GM23338 (cell line): ENCODE data around the gene PRPF19. TPM values are rescaled to one million over a fixed set of nuclear protein-coding genes. Genes with fewer than 3 reads are reported as not detected.

Experiments used
- ATAC-seq: fragments of 200-7000 bp; cut with Tn5 transposase; 3 replicates; pipeline ENCODE4 v1.9.1; 2020
- DNase-seq: peaks from one replicate; pipeline ENCODE4 v3.0.0-alpha.2; 2015; ENCODE audit warnings: low spot score
- H2AFZ ChIP-seq: fragments of 200-600 bp; sonication (generic); 2 replicates; pipeline ENCODE4 v1.8.0; 2016; ENCODE audit warnings: antibody characterized with exemption, mild to moderate bottlenecking, moderate library complexity
- H3F3A ChIP-seq: fragments of 200-600 bp; sonication (generic); replicated peaks from 2 replicates; pipeline ENCODE4 v1.8.0; 2017; ENCODE audit warnings: antibody characterized with exemption, mixed run types, low read depth
- H3K27ac ChIP-seq: fragments of 200-600 bp; sonication (generic); 2 replicates; pipeline ENCODE4 v1.6.1; 2016; ENCODE audit warnings: low read depth
- H3K27me3 ChIP-seq: fragments of 200-600 bp; sonication (generic); 2 replicates; pipeline ENCODE4 v1.8.0; 2016; ENCODE audit warnings: mild to moderate bottlenecking, mixed run types, moderate library complexity; ENCODE audit not compliant: insufficient read depth
- H3K36me3 ChIP-seq: fragments of 200-600 bp; sonication (generic); 2 replicates; pipeline ENCODE4 v1.8.0; 2016; ENCODE audit warnings: mild to moderate bottlenecking; ENCODE audit not compliant: insufficient read depth
- H3K4me1 ChIP-seq: fragments of 200-600 bp; sonication (generic); 2 replicates; pipeline ENCODE4 v1.8.0; 2016; ENCODE audit warnings: mild to moderate bottlenecking, moderate library complexity; ENCODE audit not compliant: insufficient read depth
- H3K4me2 ChIP-seq: fragments of 200-600 bp; sonication (generic); 2 replicates; pipeline ENCODE4 v1.7.1; 2017; ENCODE audit warnings: mixed run types
- H3K4me3 ChIP-seq: fragments of 200-600 bp; sonication (generic); 2 replicates; pipeline ENCODE4 v1.6.1; 2016; ENCODE audit warnings: mixed run types
- H3K79me2 ChIP-seq: fragments of 200-600 bp; sonication (generic); replicated peaks from 2 replicates; pipeline ENCODE4 v1.8.0; 2017; ENCODE audit warnings: mild to moderate bottlenecking; ENCODE audit not compliant: insufficient read depth
- H3K9me2 ChIP-seq: fragments of 200-600 bp; sonication (generic); 2 replicates; pipeline ENCODE4 v1.8.0; 2017; ENCODE audit not compliant: insufficient read depth
- H4K20me1 ChIP-seq: fragments of 200-600 bp; sonication (generic); replicated peaks from 2 replicates; pipeline ENCODE4 v1.8.0; 2017; ENCODE audit warnings: mild to moderate bottlenecking; ENCODE audit not compliant: insufficient read depth
- H3K27ac Mint-ChIP-seq: 2 replicates; pipeline ENCODE4 v1.8.0; 2020; ENCODE audit warnings: inconsistent platforms, mild to moderate bottlenecking, moderate library complexity, mixed read lengths
- H3K27me3 Mint-ChIP-seq: 3 replicates; pipeline ENCODE4 v1.8.0; 2022; ENCODE audit warnings: low read depth, mild to moderate bottlenecking, moderate library complexity, mixed read lengths, inconsistent platforms; ENCODE audit not compliant: insufficient read depth, poor library complexity
- H3K36me3 Mint-ChIP-seq: 3 replicates; pipeline ENCODE4 v1.8.0; 2021; ENCODE audit warnings: low read depth, mild to moderate bottlenecking, inconsistent platforms, moderate library complexity, mixed read lengths
- H3K4me1 Mint-ChIP-seq: 3 replicates; pipeline ENCODE4 v1.8.0; 2020; ENCODE audit warnings: mild to moderate bottlenecking, inconsistent platforms, mixed read lengths
- H3K4me3 Mint-ChIP-seq: 3 replicates; pipeline ENCODE4 v1.8.0; 2021; ENCODE audit warnings: moderate library complexity, mild to moderate bottlenecking, inconsistent platforms, mixed read lengths
- H3K9me3 Mint-ChIP-seq: 3 replicates; pipeline ENCODE4 v1.8.0; 2020; ENCODE audit warnings: moderate library complexity, mild to moderate bottlenecking, inconsistent platforms, mixed read lengths
- CREB1 ChIP-seq: fragments of 250-450 bp; sonication (Bioruptor Pico); IDR thresholded peaks from 2 replicates; pipeline ENCODE4 v1.5.0; 2020; ENCODE audit warnings: low read depth, mild to moderate bottlenecking, moderate library complexity
- EZH2 ChIP-seq: fragments of 200-600 bp; sonication (generic); IDR thresholded peaks from one replicate; pipeline ENCODE4 v1.8.0; 2017; ENCODE audit warnings: antibody characterized with exemption, mild to moderate bottlenecking, low read depth; ENCODE audit not compliant: unreplicated experiment
- EZH2phosphoT487 ChIP-seq: fragments of 200-600 bp; sonication (generic); IDR thresholded peaks from one replicate; pipeline ENCODE4 v1.8.1; 2018; ENCODE audit warnings: antibody characterized with exemption; ENCODE audit not compliant: unreplicated experiment
- JUNB ChIP-seq: IDR thresholded peaks from one replicate; pipeline ENCODE4 v1.6.1; 2016; ENCODE audit warnings: antibody characterized with exemption; ENCODE audit not compliant: unreplicated experiment
- NANOG ChIP-seq: IDR thresholded peaks from 2 replicates; pipeline ENCODE4 v1.6.1; 2016; ENCODE audit warnings: antibody characterized with exemption, borderline replicate concordance
- STAT1 ChIP-seq: IDR thresholded peaks from one replicate; pipeline ENCODE4 v1.6.1; 2016; ENCODE audit warnings: antibody characterized with exemption; ENCODE audit not compliant: unreplicated experiment
- ZNF114 ChIP-seq: fragments of 250-450 bp; sonication (Bioruptor Pico); IDR thresholded peaks from 2 replicates; pipeline ENCODE4 v1.5.0; 2020; ENCODE audit warnings: mild to moderate bottlenecking, moderate library complexity
- ZNF331 ChIP-seq: fragments of 250-450 bp; sonication (Bioruptor Pico); IDR thresholded peaks from 2 replicates; pipeline ENCODE4 v1.5.0; 2020; ENCODE audit warnings: low read depth, mild to moderate bottlenecking, moderate library complexity
- polyA plus RNA-seq: library from polyadenylated mRNA; unstranded; fragments of >200 nt; fragmentation: Nextera tagmentation; extraction: Ambion mirVana; gene quantifications from 2 replicates; pipeline ENCODE4 v1.2.1, GENCODE V29; 2016
- total RNA-seq: library from RNA; depleted of rRNA; stranded (reverse); fragments of >200 nt; shearing (Covaris generic); gene quantifications from 2 replicates; pipeline ENCODE4 v1.2.3, GENCODE V29; 2014
- TF ChIP-seq, protein P1 (sequence below): fragments of 250-450 bp; sonication (Bioruptor Pico); IDR thresholded peaks from 2 replicates; pipeline ENCODE4 v1.5.0; 2020; ENCODE audit warnings: mild to moderate bottlenecking, moderate library complexity
- TF ChIP-seq, protein P2 (sequence below), 2 experiments: fragments of 200-600 bp in 1 of 2; sonication (generic) in 1 of 2; conservative IDR thresholded peaks; 2 replicates each; pipeline versions ENCODE4 v1.5.1 to v1.6.1; 2016 to 2017; ENCODE audit warnings: antibody characterized with exemption in 2 of 2, low read depth in 2 of 2, mild to moderate bottlenecking in 2 of 2, moderate library complexity in 1 of 2
- TF ChIP-seq, protein P3 (sequence below): IDR thresholded peaks from 2 replicates; pipeline ENCODE4 v1.6.1; 2016; ENCODE audit warnings: antibody characterized with exemption
- TF ChIP-seq, protein P4 (sequence below): IDR thresholded peaks from one replicate; pipeline ENCODE4 v1.6.1; 2018; ENCODE audit warnings: antibody characterized with exemption; ENCODE audit not compliant: unreplicated experiment

Gene PRPF19
- total and polyA plus RNA-seq, 2 experiments from 2014 or later = 153 to 161 TPM

DNA sequence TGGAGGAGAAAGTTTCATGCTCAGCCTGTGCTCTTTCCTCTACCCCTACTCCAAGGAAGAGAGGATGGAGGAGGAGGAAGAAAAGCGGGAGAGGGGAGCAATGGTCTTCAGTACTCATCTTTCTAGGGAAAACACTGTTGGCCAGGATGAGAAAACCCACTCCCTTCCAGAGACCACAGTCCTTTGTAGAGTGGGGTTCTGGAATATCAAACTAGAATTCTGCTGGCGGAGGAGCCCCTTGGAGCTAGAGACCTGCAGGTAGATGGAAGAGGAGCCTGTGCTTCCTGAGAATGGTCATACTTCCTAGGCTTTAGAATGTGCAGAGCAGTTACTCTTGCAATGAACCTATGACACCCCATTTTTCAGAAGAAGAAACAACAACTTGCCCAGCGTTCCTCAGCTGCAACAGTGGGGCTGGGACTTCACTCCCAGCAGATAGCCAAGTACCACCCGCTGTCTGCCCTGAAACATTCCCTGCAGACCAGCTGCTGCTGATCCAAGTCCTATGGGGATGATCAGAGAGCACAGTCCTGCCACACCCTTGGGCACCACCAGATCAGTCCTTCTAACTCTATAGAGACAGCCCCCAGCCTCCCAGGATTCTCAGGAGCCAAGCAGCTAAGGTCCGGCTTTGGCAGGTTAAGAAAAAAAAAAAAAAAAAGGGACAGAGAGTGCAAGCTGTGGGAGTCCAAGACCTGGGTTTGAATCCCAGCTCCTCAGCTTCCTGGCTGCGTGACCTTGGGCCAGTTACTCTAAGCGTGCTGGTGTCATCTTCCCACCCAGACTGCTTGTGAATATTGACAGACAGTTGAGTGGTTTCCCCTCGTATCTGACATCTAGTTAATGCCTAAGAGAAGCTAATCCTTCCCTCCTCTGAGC is 51.3 kb downstream of the PRPF19 start:
- Histone ChIP-seq H3K9me2 (no peaks in the 10 kb centered on the region), H3K27ac (no peak overlapping the region), H2AFZ (no peak overlapping the region), H3K36me3 (no peaks in the 10 kb centered on the region), H3K27me3 (peaks cover 23% of the 10 kb centered on the region), H3K4me2 (no peak overlapping the region), H3K79me2 (no peaks in the 10 kb centered on the region), H3K4me3 (no peak overlapping the region), H4K20me1 (no peaks in the 10 kb centered on the region; the same call in 1 of the 2 replicates), H3K4me1 (0 out of 2 replicates have a peak, but pooled peaks cover 5% of the 10 kb centered on the region), H3F3A (peaks cover 9% of the 10 kb centered on the region; the same call in 1 of the 2 replicates)
- H3K27ac Mint-ChIP-seq = no peak overlapping the region
- no peaks in the 10 kb centered on the region; the same call in 2 of the 3 replicates for H3K9me3 Mint-ChIP-seq
- peaks cover 22% of the 10 kb centered on the region for H3K36me3 Mint-ChIP-seq
- TF ChIP-seq ZNF114 (CRISPR knock-in tag) = no peak
- TF ChIP-seq, protein P1, sequence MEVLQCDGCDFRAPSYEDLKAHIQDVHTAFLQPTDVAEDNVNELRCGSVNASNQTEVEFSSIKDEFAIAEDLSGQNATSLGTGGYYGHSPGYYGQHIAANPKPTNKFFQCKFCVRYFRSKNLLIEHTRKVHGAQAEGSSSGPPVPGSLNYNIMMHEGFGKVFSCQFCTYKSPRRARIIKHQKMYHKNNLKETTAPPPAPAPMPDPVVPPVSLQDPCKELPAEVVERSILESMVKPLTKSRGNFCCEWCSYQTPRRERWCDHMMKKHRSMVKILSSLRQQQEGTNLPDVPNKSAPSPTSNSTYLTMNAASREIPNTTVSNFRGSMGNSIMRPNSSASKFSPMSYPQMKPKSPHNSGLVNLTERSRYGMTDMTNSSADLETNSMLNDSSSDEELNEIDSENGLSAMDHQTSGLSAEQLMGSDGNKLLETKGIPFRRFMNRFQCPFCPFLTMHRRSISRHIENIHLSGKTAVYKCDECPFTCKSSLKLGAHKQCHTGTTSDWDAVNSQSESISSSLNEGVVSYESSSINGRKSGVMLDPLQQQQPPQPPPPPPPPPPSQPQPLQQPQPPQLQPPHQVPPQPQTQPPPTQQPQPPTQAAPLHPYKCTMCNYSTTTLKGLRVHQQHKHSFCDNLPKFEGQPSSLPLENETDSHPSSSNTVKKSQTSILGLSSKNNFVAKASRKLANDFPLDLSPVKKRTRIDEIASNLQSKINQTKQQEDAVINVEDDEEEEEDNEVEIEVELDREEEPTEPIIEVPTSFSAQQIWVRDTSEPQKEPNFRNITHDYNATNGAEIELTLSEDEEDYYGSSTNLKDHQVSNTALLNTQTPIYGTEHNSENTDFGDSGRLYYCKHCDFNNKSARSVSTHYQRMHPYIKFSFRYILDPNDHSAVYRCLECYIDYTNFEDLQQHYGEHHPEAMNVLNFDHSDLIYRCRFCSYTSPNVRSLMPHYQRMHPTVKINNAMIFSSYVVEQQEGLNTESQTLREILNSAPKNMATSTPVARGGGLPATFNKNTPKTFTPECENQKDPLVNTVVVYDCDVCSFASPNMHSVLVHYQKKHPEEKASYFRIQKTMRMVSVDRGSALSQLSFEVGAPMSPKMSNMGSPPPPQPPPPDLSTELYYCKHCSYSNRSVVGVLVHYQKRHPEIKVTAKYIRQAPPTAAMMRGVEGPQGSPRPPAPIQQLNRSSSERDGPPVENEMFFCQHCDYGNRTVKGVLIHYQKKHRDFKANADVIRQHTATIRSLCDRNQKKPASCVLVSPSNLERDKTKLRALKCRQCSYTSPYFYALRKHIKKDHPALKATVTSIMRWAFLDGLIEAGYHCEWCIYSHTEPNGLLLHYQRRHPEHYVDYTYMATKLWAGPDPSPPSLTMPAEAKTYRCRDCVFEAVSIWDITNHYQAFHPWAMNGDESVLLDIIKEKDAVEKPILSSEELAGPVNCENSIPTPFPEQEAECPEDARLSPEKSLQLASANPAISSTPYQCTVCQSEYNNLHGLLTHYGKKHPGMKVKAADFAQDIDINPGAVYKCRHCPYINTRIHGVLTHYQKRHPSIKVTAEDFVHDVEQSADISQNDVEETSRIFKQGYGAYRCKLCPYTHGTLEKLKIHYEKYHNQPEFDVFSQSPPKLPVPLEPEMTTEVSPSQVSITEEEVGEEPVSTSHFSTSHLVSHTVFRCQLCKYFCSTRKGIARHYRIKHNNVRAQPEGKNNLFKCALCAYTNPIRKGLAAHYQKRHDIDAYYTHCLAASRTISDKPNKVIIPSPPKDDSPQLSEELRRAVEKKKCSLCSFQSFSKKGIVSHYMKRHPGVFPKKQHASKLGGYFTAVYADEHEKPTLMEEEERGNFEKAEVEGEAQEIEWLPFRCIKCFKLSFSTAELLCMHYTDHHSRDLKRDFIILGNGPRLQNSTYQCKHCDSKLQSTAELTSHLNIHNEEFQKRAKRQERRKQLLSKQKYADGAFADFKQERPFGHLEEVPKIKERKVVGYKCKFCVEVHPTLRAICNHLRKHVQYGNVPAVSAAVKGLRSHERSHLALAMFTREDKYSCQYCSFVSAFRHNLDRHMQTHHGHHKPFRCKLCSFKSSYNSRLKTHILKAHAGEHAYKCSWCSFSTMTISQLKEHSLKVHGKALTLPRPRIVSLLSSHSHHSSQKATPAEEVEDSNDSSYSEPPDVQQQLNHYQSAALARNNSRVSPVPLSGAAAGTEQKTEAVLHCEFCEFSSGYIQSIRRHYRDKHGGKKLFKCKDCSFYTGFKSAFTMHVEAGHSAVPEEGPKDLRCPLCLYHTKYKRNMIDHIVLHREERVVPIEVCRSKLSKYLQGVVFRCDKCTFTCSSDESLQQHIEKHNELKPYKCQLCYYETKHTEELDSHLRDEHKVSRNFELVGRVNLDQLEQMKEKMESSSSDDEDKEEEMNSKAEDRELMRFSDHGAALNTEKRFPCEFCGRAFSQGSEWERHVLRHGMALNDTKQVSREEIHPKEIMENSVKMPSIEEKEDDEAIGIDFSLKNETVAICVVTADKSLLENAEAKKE (CRISPR knock-in tag) = no peak
- TF ChIP-seq, protein P2, sequence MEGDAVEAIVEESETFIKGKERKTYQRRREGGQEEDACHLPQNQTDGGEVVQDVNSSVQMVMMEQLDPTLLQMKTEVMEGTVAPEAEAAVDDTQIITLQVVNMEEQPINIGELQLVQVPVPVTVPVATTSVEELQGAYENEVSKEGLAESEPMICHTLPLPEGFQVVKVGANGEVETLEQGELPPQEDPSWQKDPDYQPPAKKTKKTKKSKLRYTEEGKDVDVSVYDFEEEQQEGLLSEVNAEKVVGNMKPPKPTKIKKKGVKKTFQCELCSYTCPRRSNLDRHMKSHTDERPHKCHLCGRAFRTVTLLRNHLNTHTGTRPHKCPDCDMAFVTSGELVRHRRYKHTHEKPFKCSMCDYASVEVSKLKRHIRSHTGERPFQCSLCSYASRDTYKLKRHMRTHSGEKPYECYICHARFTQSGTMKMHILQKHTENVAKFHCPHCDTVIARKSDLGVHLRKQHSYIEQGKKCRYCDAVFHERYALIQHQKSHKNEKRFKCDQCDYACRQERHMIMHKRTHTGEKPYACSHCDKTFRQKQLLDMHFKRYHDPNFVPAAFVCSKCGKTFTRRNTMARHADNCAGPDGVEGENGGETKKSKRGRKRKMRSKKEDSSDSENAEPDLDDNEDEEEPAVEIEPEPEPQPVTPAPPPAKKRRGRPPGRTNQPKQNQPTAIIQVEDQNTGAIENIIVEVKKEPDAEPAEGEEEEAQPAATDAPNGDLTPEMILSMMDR (conservative IDR thresholded peaks at IDR 0.05; ENCODE audit: low read depth in 2 of 2) = no peak
- no peak for TF ChIP-seq ZNF331
- no peak for TF ChIP-seq EZH2
- TF ChIP-seq STAT1 = no peak
- no peak for TF ChIP-seq NANOG
- TF ChIP-seq, protein P3, sequence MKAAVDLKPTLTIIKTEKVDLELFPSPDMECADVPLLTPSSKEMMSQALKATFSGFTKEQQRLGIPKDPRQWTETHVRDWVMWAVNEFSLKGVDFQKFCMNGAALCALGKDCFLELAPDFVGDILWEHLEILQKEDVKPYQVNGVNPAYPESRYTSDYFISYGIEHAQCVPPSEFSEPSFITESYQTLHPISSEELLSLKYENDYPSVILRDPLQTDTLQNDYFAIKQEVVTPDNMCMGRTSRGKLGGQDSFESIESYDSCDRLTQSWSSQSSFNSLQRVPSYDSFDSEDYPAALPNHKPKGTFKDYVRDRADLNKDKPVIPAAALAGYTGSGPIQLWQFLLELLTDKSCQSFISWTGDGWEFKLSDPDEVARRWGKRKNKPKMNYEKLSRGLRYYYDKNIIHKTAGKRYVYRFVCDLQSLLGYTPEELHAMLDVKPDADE = no peak
- TF ChIP-seq, protein P4, sequence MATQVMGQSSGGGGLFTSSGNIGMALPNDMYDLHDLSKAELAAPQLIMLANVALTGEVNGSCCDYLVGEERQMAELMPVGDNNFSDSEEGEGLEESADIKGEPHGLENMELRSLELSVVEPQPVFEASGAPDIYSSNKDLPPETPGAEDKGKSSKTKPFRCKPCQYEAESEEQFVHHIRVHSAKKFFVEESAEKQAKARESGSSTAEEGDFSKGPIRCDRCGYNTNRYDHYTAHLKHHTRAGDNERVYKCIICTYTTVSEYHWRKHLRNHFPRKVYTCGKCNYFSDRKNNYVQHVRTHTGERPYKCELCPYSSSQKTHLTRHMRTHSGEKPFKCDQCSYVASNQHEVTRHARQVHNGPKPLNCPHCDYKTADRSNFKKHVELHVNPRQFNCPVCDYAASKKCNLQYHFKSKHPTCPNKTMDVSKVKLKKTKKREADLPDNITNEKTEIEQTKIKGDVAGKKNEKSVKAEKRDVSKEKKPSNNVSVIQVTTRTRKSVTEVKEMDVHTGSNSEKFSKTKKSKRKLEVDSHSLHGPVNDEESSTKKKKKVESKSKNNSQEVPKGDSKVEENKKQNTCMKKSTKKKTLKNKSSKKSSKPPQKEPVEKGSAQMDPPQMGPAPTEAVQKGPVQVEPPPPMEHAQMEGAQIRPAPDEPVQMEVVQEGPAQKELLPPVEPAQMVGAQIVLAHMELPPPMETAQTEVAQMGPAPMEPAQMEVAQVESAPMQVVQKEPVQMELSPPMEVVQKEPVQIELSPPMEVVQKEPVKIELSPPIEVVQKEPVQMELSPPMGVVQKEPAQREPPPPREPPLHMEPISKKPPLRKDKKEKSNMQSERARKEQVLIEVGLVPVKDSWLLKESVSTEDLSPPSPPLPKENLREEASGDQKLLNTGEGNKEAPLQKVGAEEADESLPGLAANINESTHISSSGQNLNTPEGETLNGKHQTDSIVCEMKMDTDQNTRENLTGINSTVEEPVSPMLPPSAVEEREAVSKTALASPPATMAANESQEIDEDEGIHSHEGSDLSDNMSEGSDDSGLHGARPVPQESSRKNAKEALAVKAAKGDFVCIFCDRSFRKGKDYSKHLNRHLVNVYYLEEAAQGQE = no peak
- no peak for TF ChIP-seq JUNB
- no peak for TF ChIP-seq EZH2phosphoT487
- no peak for TF ChIP-seq CREB1 (CRISPR knock-in tag)
- no peak for DNase-seq
- no peak for ATAC-seq
- peaks cover 15% of the 10 kb centered on the region for H3K4me1 Mint-ChIP-seq
- peaks cover 21% of the 10 kb centered on the region for H3K27me3 Mint-ChIP-seq
- H3K4me3 Mint-ChIP-seq = no peak overlapping the region
